GM19452 (cell line): ENCODE results near the gene C6orf120.
"Not testable (repeated sequence)": the region's sequence is repeated elsewhere in the genome, so short reads cannot be mapped to it uniquely, and the experiment has no call there.

Source experiments
- ATAC-seq: cut with Tn5 transposase; IDR thresholded peaks from one replicate; pipeline ENCODE4 v1.9.1; 2021; ENCODE audit not compliant: unreplicated experiment

The C6orf120 gene

GRCh38 chr6:169678342-169678741, 23.6 kb upstream of the C6orf120 start:
- ATAC-seq = no peak

- no peak for ATAC-seq
Measured at GRCh38 chr6:169684056-169684455, 17.9 kb upstream of the C6orf120 start.

GRCh38 chr6:169685860-169686259, 16.1 kb upstream of the C6orf120 start:
- no peak for ATAC-seq

GRCh38 chr6:169689287-169689686, 12.6 kb upstream of the C6orf120 start:
- ATAC-seq = no peak

- no peak for ATAC-seq
Measured at GRCh38 chr6:169691260-169691659, 10.7 kb upstream of the C6orf120 start.

GRCh38 chr6:169692516-169692915, 9.4 kb upstream of the C6orf120 start:
- no peak for ATAC-seq

GRCh38 chr6:169695131-169695530, 6.8 kb upstream of the C6orf120 start:
- ATAC-seq = no peak

GRCh38 chr6:169697115-169697514, 4.8 kb upstream of the C6orf120 start:
- not testable (repeated sequence) for ATAC-seq

GRCh38 chr6:169700296-169700695, 1.6 kb upstream of the C6orf120 start:
- ATAC-seq = no peak

- ATAC-seq = no peak
Measured at GRCh38 chr6:169701311-169701953, 494 bp upstream of the C6orf120 start.

GRCh38 chr6:169702840-169703246, 917 bp downstream of the C6orf120 start:
- peak; percentile 9 for ATAC-seq

- no peak for ATAC-seq
Measured at GRCh38 chr6:169707772-169708171, 5.8 kb downstream of the C6orf120 start.

GRCh38 chr6:169709293-169709692, 7.4 kb downstream of the C6orf120 start:
- peak; percentile 55 for ATAC-seq

- no peak for ATAC-seq
Measured at GRCh38 chr6:169710009-169710408, 8.1 kb downstream of the C6orf120 start.

GRCh38 chr6:169714178-169714577, 12.3 kb downstream of the C6orf120 start:
- ATAC-seq = no peak

GRCh38 chr6:169714595-169714994, 12.7 kb downstream of the C6orf120 start:
- ATAC-seq = no peak

GRCh38 chr6:169719117-169719516, 17.2 kb downstream of the C6orf120 start:
- no peak for ATAC-seq

GRCh38 chr6:169720207-169720855, 18.4 kb downstream of the C6orf120 start:
- no peak for ATAC-seq

- ATAC-seq = peak; percentile 23
Measured at GRCh38 chr6:169722362-169723199, 20.7 kb downstream of the C6orf120 start.

- ATAC-seq = peak; percentile 40
Measured at GRCh38 chr6:169723200-169723909, 21.4 kb downstream of the C6orf120 start.

- ATAC-seq = peak; percentile 35
Measured at GRCh38 chr6:169723991-169724493, 22.1 kb downstream of the C6orf120 start.
